ENCODE results near the gene RBBP8NL.

GRCh38 chr20:62392077-62392418 is 35.3 kb downstream of the RBBP8NL start:
- TF ChIP-seq, protein P1, sequence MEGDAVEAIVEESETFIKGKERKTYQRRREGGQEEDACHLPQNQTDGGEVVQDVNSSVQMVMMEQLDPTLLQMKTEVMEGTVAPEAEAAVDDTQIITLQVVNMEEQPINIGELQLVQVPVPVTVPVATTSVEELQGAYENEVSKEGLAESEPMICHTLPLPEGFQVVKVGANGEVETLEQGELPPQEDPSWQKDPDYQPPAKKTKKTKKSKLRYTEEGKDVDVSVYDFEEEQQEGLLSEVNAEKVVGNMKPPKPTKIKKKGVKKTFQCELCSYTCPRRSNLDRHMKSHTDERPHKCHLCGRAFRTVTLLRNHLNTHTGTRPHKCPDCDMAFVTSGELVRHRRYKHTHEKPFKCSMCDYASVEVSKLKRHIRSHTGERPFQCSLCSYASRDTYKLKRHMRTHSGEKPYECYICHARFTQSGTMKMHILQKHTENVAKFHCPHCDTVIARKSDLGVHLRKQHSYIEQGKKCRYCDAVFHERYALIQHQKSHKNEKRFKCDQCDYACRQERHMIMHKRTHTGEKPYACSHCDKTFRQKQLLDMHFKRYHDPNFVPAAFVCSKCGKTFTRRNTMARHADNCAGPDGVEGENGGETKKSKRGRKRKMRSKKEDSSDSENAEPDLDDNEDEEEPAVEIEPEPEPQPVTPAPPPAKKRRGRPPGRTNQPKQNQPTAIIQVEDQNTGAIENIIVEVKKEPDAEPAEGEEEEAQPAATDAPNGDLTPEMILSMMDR (IDR thresholded peaks at IDR 0.05), result no peak
- TF ChIP-seq POLR2A (IDR thresholded peaks at IDR 0.05; ENCODE audit: low read depth), result no peak

Measured in esophagus muscularis mucosa (tissue), 3 donors.